ENCODE results near the gene KIRREL3.

The KIRREL3 gene

GRCh38 chr11:126823274-126823673, 177.3 kb downstream of the KIRREL3 start:
- in situ Hi-C loops (cut with HindIII; ENCODE audit: low pct_ligation_motif_present, low pct_unique_long_range_greater_than_20kb, low sequenced_read_pairs) = no loop called here
- DNase-seq = no peak

- DNase-seq = no peak
- in situ Hi-C loops (cut with HindIII; ENCODE audit: low pct_ligation_motif_present, low pct_unique_long_range_greater_than_20kb, low sequenced_read_pairs) = no loop called here
Measured at GRCh38 chr11:126821827-126822226, 178.7 kb downstream of the KIRREL3 start.

- DNase-seq = no peak
- in situ Hi-C loops (cut with HindIII; ENCODE audit: low pct_ligation_motif_present, low pct_unique_long_range_greater_than_20kb, low sequenced_read_pairs) = no loop called here
Measured at GRCh38 chr11:126819194-126819593, 181.4 kb downstream of the KIRREL3 start.

GRCh38 chr11:126817523-126818450, 182.8 kb downstream of the KIRREL3 start:
- in situ Hi-C loops (cut with HindIII; ENCODE audit: low pct_ligation_motif_present, low pct_unique_long_range_greater_than_20kb, low sequenced_read_pairs) = no loop called here

GRCh38 chr11:126817096-126817495, 183.5 kb downstream of the KIRREL3 start:
- in situ Hi-C loops (cut with HindIII; ENCODE audit: low pct_ligation_motif_present, low pct_unique_long_range_greater_than_20kb, low sequenced_read_pairs) = no loop called here
- DNase-seq = no peak

More at GRCh38 chr11:126817523-126818450, 182.8 kb downstream of the KIRREL3 start:
- no peak for DNase-seq

- no peak for DNase-seq
Measured at GRCh38 chr11:126816645-126817044, 183.9 kb downstream of the KIRREL3 start.

GRCh38 chr11:126815111-126815510, 185.5 kb downstream of the KIRREL3 start:
- peak; percentile 30 for DNase-seq
- in situ Hi-C loops (cut with HindIII; ENCODE audit: low pct_ligation_motif_present, low pct_unique_long_range_greater_than_20kb, low sequenced_read_pairs) = no loop called here

More at GRCh38 chr11:126816645-126817044, 183.9 kb downstream of the KIRREL3 start:
- in situ Hi-C loops (cut with HindIII; ENCODE audit: low pct_ligation_motif_present, low pct_unique_long_range_greater_than_20kb, low sequenced_read_pairs) = no loop called here

- no peak for DNase-seq
- in situ Hi-C loops (cut with HindIII; ENCODE audit: low pct_ligation_motif_present, low pct_unique_long_range_greater_than_20kb, low sequenced_read_pairs) = no loop called here
Measured at GRCh38 chr11:126810776-126811175, 189.8 kb downstream of the KIRREL3 start.

- in situ Hi-C loops (cut with HindIII; ENCODE audit: low pct_ligation_motif_present, low pct_unique_long_range_greater_than_20kb, low sequenced_read_pairs) = no loop called here
- no peak for DNase-seq
Measured at GRCh38 chr11:126809514-126810289, 190.9 kb downstream of the KIRREL3 start.

GRCh38 chr11:126808836-126809235, 191.7 kb downstream of the KIRREL3 start:
- no peak for DNase-seq
- in situ Hi-C loops (cut with HindIII; ENCODE audit: low pct_ligation_motif_present, low pct_unique_long_range_greater_than_20kb, low sequenced_read_pairs) = no loop called here

- DNase-seq = no peak
- in situ Hi-C loops (cut with HindIII; ENCODE audit: low pct_ligation_motif_present, low pct_unique_long_range_greater_than_20kb, low sequenced_read_pairs) = no loop called here
Measured at GRCh38 chr11:126808296-126808695, 192.3 kb downstream of the KIRREL3 start.

GRCh38 chr11:126805870-126806269, 194.7 kb downstream of the KIRREL3 start:
- in situ Hi-C loops (cut with HindIII; ENCODE audit: low pct_ligation_motif_present, low pct_unique_long_range_greater_than_20kb, low sequenced_read_pairs) = no loop called here
- DNase-seq = no peak

GRCh38 chr11:126804363-126804762, 196.2 kb downstream of the KIRREL3 start:
- in situ Hi-C loops (cut with HindIII; ENCODE audit: low pct_ligation_motif_present, low pct_unique_long_range_greater_than_20kb, low sequenced_read_pairs) = no loop called here
- DNase-seq = no peak

GRCh38 chr11:126800009-126800408, 200.6 kb downstream of the KIRREL3 start:
- in situ Hi-C loops (cut with HindIII; ENCODE audit: low pct_ligation_motif_present, low pct_unique_long_range_greater_than_20kb, low sequenced_read_pairs) = no loop called here

GRCh38 chr11:126797457-126798169, 203.0 kb downstream of the KIRREL3 start:
- in situ Hi-C loops (cut with HindIII; ENCODE audit: low pct_ligation_motif_present, low pct_unique_long_range_greater_than_20kb, low sequenced_read_pairs) = no loop called here
- no peak for DNase-seq

More at GRCh38 chr11:126800009-126800408, 200.6 kb downstream of the KIRREL3 start:
- no peak for DNase-seq

- in situ Hi-C loops (cut with HindIII; ENCODE audit: low pct_ligation_motif_present, low pct_unique_long_range_greater_than_20kb, low sequenced_read_pairs) = no loop called here
- peak; percentile 55 for DNase-seq
Measured at GRCh38 chr11:126793596-126793995, 207.0 kb downstream of the KIRREL3 start.

GRCh38 chr11:126791991-126792390, 208.6 kb downstream of the KIRREL3 start:
- DNase-seq = peak; percentile 9
- in situ Hi-C loops (cut with HindIII; ENCODE audit: low pct_ligation_motif_present, low pct_unique_long_range_greater_than_20kb, low sequenced_read_pairs) = no loop called here

GRCh38 chr11:126791446-126791845, 209.1 kb downstream of the KIRREL3 start:
- peak; percentile 59 for DNase-seq
- in situ Hi-C loops (cut with HindIII; ENCODE audit: low pct_ligation_motif_present, low pct_unique_long_range_greater_than_20kb, low sequenced_read_pairs) = no loop called here
